GM12874 (cell line): ENCODE results near the gene GIT2.

Source experiments
- CTCF ChIP-seq: IDR thresholded peaks from 2 replicates; pipeline ENCODE4 v1.5.1; 2011; ENCODE audit warnings: low read depth, mild to moderate bottlenecking, control low read depth, low read length, moderate library complexity; ENCODE audit not compliant: insufficient read depth

The GIT2 gene

GRCh38 chr12:109931143-109931542, 65.0 kb downstream of the GIT2 start:
- TF ChIP-seq CTCF, result no peak

- no peak for TF ChIP-seq CTCF
Measured at GRCh38 chr12:109930028-109930800, 66.0 kb downstream of the GIT2 start.

- TF ChIP-seq CTCF, result no peak
Measured at GRCh38 chr12:109928058-109928656, 68.0 kb downstream of the GIT2 start.

- peak; percentile 68 for TF ChIP-seq CTCF
Measured at GRCh38 chr12:109927622-109928021, 68.5 kb downstream of the GIT2 start.

- TF ChIP-seq CTCF, result no peak
Measured at GRCh38 chr12:109926488-109927210, 69.5 kb downstream of the GIT2 start.

GRCh38 chr12:109926016-109926415, 70.2 kb downstream of the GIT2 start:
- no peak for TF ChIP-seq CTCF

GRCh38 chr12:109925185-109925840, 70.9 kb downstream of the GIT2 start:
- no peak for TF ChIP-seq CTCF
